ENCODE data around the gene KIF1A. TPM values are rescaled to one million over a fixed set of nuclear protein-coding genes. Genes with fewer than 3 reads are reported as not detected.

The KIF1A gene
- total RNA-seq, 1 donor from 2014 or later, result 48.9 TPM

- peaks cover 7% of the 10 kb centered on the region for H3K9me3 Mint-ChIP-seq
- H3K36me3 Mint-ChIP-seq, result no peaks in the 10 kb centered on the region
- H3K27ac Mint-ChIP-seq, result no peak overlapping the region
- no peak for TF ChIP-seq CTCF (IDR thresholded peaks at IDR 0.05; ENCODE audit: unreplicated experiment)
- peaks cover 6% of the 10 kb centered on the region for H3K4me1 Mint-ChIP-seq
- H3K4me3 Mint-ChIP-seq, result no peak overlapping the region
- no peak for DNase-seq (ENCODE audit: low spot score in 2 of 2, unreplicated experiment in 2 of 2)
- peaks cover 83% of the 10 kb centered on the region for H3K27me3 Mint-ChIP-seq (ENCODE audit: low read depth)
Observed at GRCh38 chr2:240823449-240824336, 3.7 kb upstream of the KIF1A start.

GRCh38 chr2:240822280-240822847, 2.3 kb upstream of the KIF1A start:
- peaks cover 11% of the 10 kb centered on the region for H3K4me1 Mint-ChIP-seq
- H3K36me3 Mint-ChIP-seq, result no peaks in the 10 kb centered on the region
- H3K27me3 Mint-ChIP-seq (ENCODE audit: low read depth), result peaks cover 82% of the 10 kb centered on the region
- H3K27ac Mint-ChIP-seq, result no peak overlapping the region
- H3K4me3 Mint-ChIP-seq, result no peak overlapping the region
- DNase-seq (ENCODE audit: low spot score in 2 of 2, unreplicated experiment in 2 of 2), result no peak
- no peak for TF ChIP-seq CTCF (IDR thresholded peaks at IDR 0.05; ENCODE audit: unreplicated experiment)
- peaks cover 7% of the 10 kb centered on the region for H3K9me3 Mint-ChIP-seq

- Mint-ChIP-seq H3K4me1 (peaks cover 11% of the 10 kb centered on the region), H3K27ac (peak overlapping the region; percentile 73), H3K4me3 (peak overlapping the region; percentile 63), H3K36me3 (no peaks in the 10 kb centered on the region), H3K27me3 (ENCODE audit: low read depth) (peaks cover 75% of the 10 kb centered on the region), H3K9me3 (peaks cover 7% of the 10 kb centered on the region)
- no peak for DNase-seq (ENCODE audit: low spot score in 2 of 2, unreplicated experiment in 2 of 2)
- no peak for TF ChIP-seq CTCF (IDR thresholded peaks at IDR 0.05; ENCODE audit: unreplicated experiment)
Observed at GRCh38 chr2:240821429-240821778, 1.4 kb upstream of the KIF1A start.

- Mint-ChIP-seq H3K4me1 (peaks cover 11% of the 10 kb centered on the region), H3K27me3 (ENCODE audit: low read depth) (peaks cover 73% of the 10 kb centered on the region), H3K36me3 (no peaks in the 10 kb centered on the region), H3K4me3 (peak overlapping the region; percentile 63), H3K9me3 (peaks cover 7% of the 10 kb centered on the region), H3K27ac (peak overlapping the region; percentile 73)
- no peak for TF ChIP-seq CTCF (IDR thresholded peaks at IDR 0.05; ENCODE audit: unreplicated experiment)
- peak in 1 of 2 experiments; percentile 53 for DNase-seq (ENCODE audit: low spot score in 2 of 2, unreplicated experiment in 2 of 2)
Observed at GRCh38 chr2:240820607-240821428, 799 bp upstream of the KIF1A start.

- no peak overlapping the region for H3K27ac Mint-ChIP-seq
- DNase-seq (ENCODE audit: low spot score in 2 of 2, unreplicated experiment in 2 of 2), result peak in 1 of 2 experiments; percentile 54
- peaks cover 9% of the 10 kb centered on the region for H3K9me3 Mint-ChIP-seq
- H3K27me3 Mint-ChIP-seq (ENCODE audit: low read depth), result peaks cover 57% of the 10 kb centered on the region
- H3K36me3 Mint-ChIP-seq, result peaks cover 2% of the 10 kb centered on the region
- H3K4me3 Mint-ChIP-seq, result peak overlapping the region; percentile 63
- TF ChIP-seq CTCF (IDR thresholded peaks at IDR 0.05; ENCODE audit: unreplicated experiment), result no peak
- peaks cover 11% of the 10 kb centered on the region for H3K4me1 Mint-ChIP-seq
Observed at GRCh38 chr2:240819126-240819857, 727 bp downstream of the KIF1A start.

Data from mesothelial cell of epicardium (in vitro differentiated cells).